GM19035 (cell line): ENCODE results near the gene IGFBP5.

ENCODE experiments used
- ATAC-seq: cut with Tn5 transposase; IDR thresholded peaks from one replicate; pipeline ENCODE4 v1.9.1; 2021; ENCODE audit not compliant: unreplicated experiment

Gene IGFBP5

GRCh38 chr2:216715402-216715974 lies 20.1 kb upstream of the IGFBP5 start:
- ATAC-seq: no peak

- ATAC-seq: no peak
These were observed 19.0 kb upstream of the IGFBP5 start for GRCh38 chr2:216714376-216714775.

- no peak for ATAC-seq
These were observed 18.5 kb upstream of the IGFBP5 start for GRCh38 chr2:216713691-216714336.

- ATAC-seq: no peak
These were observed 16.0 kb upstream of the IGFBP5 start for GRCh38 chr2:216711348-216711747.

GRCh38 chr2:216710551-216711301 lies 15.4 kb upstream of the IGFBP5 start:
- ATAC-seq: no peak

GRCh38 chr2:216702756-216703155 lies 7.4 kb upstream of the IGFBP5 start:
- ATAC-seq: no peak

GRCh38 chr2:216701544-216701943 lies 6.2 kb upstream of the IGFBP5 start:
- no peak for ATAC-seq

- ATAC-seq: no peak
These were observed 5.4 kb upstream of the IGFBP5 start for GRCh38 chr2:216700781-216701180.

- ATAC-seq: no peak
These were observed 4.8 kb upstream of the IGFBP5 start for GRCh38 chr2:216700088-216700567.

- no peak for ATAC-seq
These were observed 3.5 kb upstream of the IGFBP5 start for GRCh38 chr2:216698895-216699294.

- no peak for ATAC-seq
These were observed 2.9 kb upstream of the IGFBP5 start for GRCh38 chr2:216698293-216698692.

- ATAC-seq: no peak
These were observed 1.6 kb upstream of the IGFBP5 start for GRCh38 chr2:216696751-216697560.

GRCh38 chr2:216696321-216696720 lies 972 bp upstream of the IGFBP5 start:
- no peak for ATAC-seq

GRCh38 chr2:216694826-216695217 lies 527 bp downstream of the IGFBP5 start:
- no peak for ATAC-seq

GRCh38 chr2:216694082-216694825 lies 1.1 kb downstream of the IGFBP5 start:
- no peak for ATAC-seq

GRCh38 chr2:216693414-216694080 lies 1.8 kb downstream of the IGFBP5 start:
- no peak for ATAC-seq

- ATAC-seq: peak; percentile 75
These were observed 2.5 kb downstream of the IGFBP5 start for GRCh38 chr2:216692636-216693413.

GRCh38 chr2:216690853-216691741 lies 4.3 kb downstream of the IGFBP5 start:
- ATAC-seq: no peak
